WTC11 (cell line): ENCODE data around the gene MIF. TPM values are rescaled to one million over a fixed set of nuclear protein-coding genes. Genes with fewer than 3 reads are reported as not detected.
"Not testable (repeated sequence)": the region's sequence is repeated elsewhere in the genome, so short reads cannot be mapped to it uniquely, and the experiment has no call there.

Experiments used
- ATAC-seq: fragments of 200-7000 bp; cut with Tn5 transposase; 2 replicates; pipeline ENCODE4 v1.10.0; 2021; ENCODE audit warnings: mild to moderate bottlenecking, moderate library complexity
- CTCF ChIA-PET: fragments of 300-600 bp; sonication (Branson Sonifier 250); formaldehyde crosslinking; loops from one replicate; lab custom pipeline; 2021; ENCODE audit warnings: antibody characterized with exemption; lab: Charles Lee
- POLR2A ChIA-PET: fragments of 350-600 bp; sonication (Branson Sonifier 250); formaldehyde crosslinking; loops from one replicate; lab custom pipeline; 2021; ENCODE audit warnings: antibody characterized with exemption; lab: Charles Lee
- DNase-seq: peaks from one replicate; pipeline ENCODE4 v3.0.0; 2021; ENCODE audit warnings: low spot score
- H3K27ac Mint-ChIP-seq: 2 replicates; pipeline ENCODE4 v1.8.0; 2021; ENCODE audit warnings: mixed read lengths
- H3K27me3 Mint-ChIP-seq: 2 replicates; pipeline ENCODE4 v1.8.0; 2021; ENCODE audit warnings: low read depth, mild to moderate bottlenecking, moderate library complexity, mixed read lengths
- H3K36me3 Mint-ChIP-seq: 2 replicates; pipeline ENCODE4 v1.8.0; 2021; ENCODE audit warnings: mixed read lengths
- H3K4me1 Mint-ChIP-seq: 2 replicates; pipeline ENCODE4 v1.8.0; 2022; ENCODE audit warnings: mixed read lengths
- H3K4me3 Mint-ChIP-seq: 2 replicates; pipeline ENCODE4 v1.8.0; 2021; ENCODE audit warnings: mild to moderate bottlenecking, moderate library complexity, mixed read lengths
- H3K9me3 Mint-ChIP-seq: 2 replicates; pipeline ENCODE4 v1.8.0; 2021; ENCODE audit warnings: mixed read lengths
- ATF1 ChIP-seq: sonication (generic); formaldehyde crosslinking; IDR thresholded peaks from 2 replicates; pipeline ENCODE4 v1.8.1; 2023; ENCODE audit warnings: mild to moderate bottlenecking, moderate library complexity, missing genetic modification reagents
- CBFB ChIP-seq: sonication (generic); formaldehyde crosslinking; IDR thresholded peaks from 2 replicates; pipeline ENCODE4 v1.8.1; 2022; ENCODE audit warnings: mild to moderate bottlenecking, low read depth, missing genetic modification reagents
- ESRRA ChIP-seq: sonication (generic); formaldehyde crosslinking; IDR thresholded peaks from 2 replicates; pipeline ENCODE4 v1.8.1; 2022; ENCODE audit warnings: mild to moderate bottlenecking, missing genetic modification reagents, borderline replicate concordance
- ETV6 ChIP-seq: sonication (generic); formaldehyde crosslinking; IDR thresholded peaks from 2 replicates; pipeline ENCODE4 v1.8.1; 2022; ENCODE audit warnings: mild to moderate bottlenecking, missing genetic modification reagents
- GABPB1 ChIP-seq: sonication (generic); formaldehyde crosslinking; IDR thresholded peaks from 2 replicates; pipeline ENCODE4 v1.8.1; 2023; ENCODE audit warnings: mild to moderate bottlenecking, missing genetic modification reagents
- NR2C2 ChIP-seq: sonication (generic); formaldehyde crosslinking; IDR thresholded peaks from 2 replicates; pipeline ENCODE4 v1.8.0; 2022; ENCODE audit warnings: mild to moderate bottlenecking, missing genetic modification reagents
- RELA ChIP-seq: sonication (generic); formaldehyde crosslinking; IDR thresholded peaks from 2 replicates; pipeline ENCODE4 v1.8.1; 2022; ENCODE audit warnings: missing genetic modification reagents, mild to moderate bottlenecking, borderline replicate concordance
- RORB ChIP-seq: fragments of 250-450 bp; sonication (Bioruptor Pico); IDR thresholded peaks from 2 replicates; pipeline ENCODE4 v1.9.0; 2021; ENCODE audit warnings: mild to moderate bottlenecking
- SOX15 ChIP-seq: fragments of 250-450 bp; sonication (Bioruptor Pico); IDR thresholded peaks from 2 replicates; pipeline ENCODE4 v1.9.0; 2021; ENCODE audit warnings: mild to moderate bottlenecking
- TCF7 ChIP-seq: sonication (generic); formaldehyde crosslinking; IDR thresholded peaks from 2 replicates; pipeline ENCODE4 v1.8.0; 2022; ENCODE audit warnings: mild to moderate bottlenecking, low read depth, missing genetic modification reagents, moderate library complexity
- TEAD1 ChIP-seq: sonication (generic); formaldehyde crosslinking; IDR thresholded peaks from 2 replicates; pipeline ENCODE4 v1.8.0; 2022; ENCODE audit warnings: mild to moderate bottlenecking, missing genetic modification reagents
- ZBTB21 ChIP-seq: sonication (generic); formaldehyde crosslinking; IDR thresholded peaks from 2 replicates; pipeline ENCODE4 v1.8.1; 2023; ENCODE audit warnings: mild to moderate bottlenecking, missing genetic modification reagents, borderline replicate concordance
- ZNF219 ChIP-seq: sonication (generic); formaldehyde crosslinking; IDR thresholded peaks from 2 replicates; pipeline ENCODE4 v1.8.0; 2023; ENCODE audit warnings: missing genetic modification reagents, mild to moderate bottlenecking, borderline replicate concordance
- ZNF671 ChIP-seq: fragments of 250-450 bp; sonication (Bioruptor Pico); IDR thresholded peaks from 2 replicates; pipeline ENCODE4 v1.8.0; 2021; ENCODE audit warnings: mild to moderate bottlenecking
- total RNA-seq: library from RNA; stranded (reverse); gene quantifications from 3 replicates; pipeline ENCODE4 v1.2.3, GENCODE V29; 2021
- TF ChIP-seq, protein P1 (sequence below): sonication (generic); formaldehyde crosslinking; IDR thresholded peaks from 2 replicates; pipeline ENCODE4 v1.8.1; 2022; ENCODE audit warnings: mild to moderate bottlenecking, missing genetic modification reagents, moderate library complexity, borderline replicate concordance
- TF ChIP-seq, protein P2 (sequence below): fragments of 250-450 bp; sonication (Bioruptor Pico); IDR thresholded peaks from 2 replicates; pipeline ENCODE4 v2.1.2; 2022; ENCODE audit warnings: mild to moderate bottlenecking, moderate library complexity
- TF ChIP-seq, protein P3 (sequence below): fragments of 250-450 bp; sonication (Bioruptor Pico); IDR thresholded peaks from 2 replicates; pipeline ENCODE4 v1.9.0; 2021; ENCODE audit warnings: mild to moderate bottlenecking
- TF ChIP-seq, protein P4 (sequence below): sonication (generic); formaldehyde crosslinking; IDR thresholded peaks from 2 replicates; pipeline ENCODE4 v1.8.1; 2022; ENCODE audit warnings: missing genetic modification reagents, borderline replicate concordance

MIF gene
- total RNA-seq, 1 experiment from 2014 or later: 1,424 TPM

DNA sequence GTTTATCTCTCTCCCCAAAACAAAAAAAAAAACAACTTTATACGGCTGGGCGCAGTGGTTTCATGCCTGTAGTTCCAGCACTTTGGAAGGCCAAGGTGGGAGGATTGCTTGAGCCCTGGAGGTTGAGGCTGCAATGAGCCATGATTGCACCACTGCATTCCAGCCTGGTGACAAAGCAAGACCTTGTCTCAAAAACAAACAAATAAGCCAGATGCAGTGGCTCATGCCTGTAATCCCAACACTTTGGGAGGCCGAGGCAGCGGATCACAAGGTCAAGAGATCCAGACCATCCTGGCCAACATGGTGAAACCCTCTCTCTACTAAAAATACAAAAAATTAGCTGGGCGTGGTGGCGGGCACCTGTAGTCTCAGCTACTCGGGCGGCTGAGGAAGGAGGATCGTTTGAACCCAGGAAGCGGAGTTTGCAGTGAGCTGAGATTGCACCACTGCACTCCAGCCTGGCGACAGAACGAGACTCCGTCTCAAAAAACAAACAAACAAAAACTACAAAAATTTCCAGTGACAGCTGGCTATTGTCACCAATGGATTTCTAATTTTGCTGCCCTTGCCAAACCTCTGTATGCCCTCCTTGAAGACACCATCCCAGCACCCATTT lies 27.5 kb downstream of the MIF start:
- ATAC-seq, H3K4me3 Mint-ChIP-seq, POLR2A ChIA-PET, H3K27ac Mint-ChIP-seq, H3K4me1 Mint-ChIP-seq, DNase-seq: not testable (repeated sequence)
- Mint-ChIP-seq H3K36me3 (peaks cover 12% of the 10 kb centered on the region), H3K27me3 (peaks cover 34% of the 10 kb centered on the region), H3K9me3 (peaks cover 23% of the 10 kb centered on the region)
- TF ChIP-seq GABPB1 (CRISPR knock-in tag): peak; percentile 87
- CTCF ChIA-PET: interaction anchor here (1.2 kb wide), 1 partner anchor 8 kb away, joined by 4 read pairs; no protein-coding TSS in a partner anchor

DNA sequence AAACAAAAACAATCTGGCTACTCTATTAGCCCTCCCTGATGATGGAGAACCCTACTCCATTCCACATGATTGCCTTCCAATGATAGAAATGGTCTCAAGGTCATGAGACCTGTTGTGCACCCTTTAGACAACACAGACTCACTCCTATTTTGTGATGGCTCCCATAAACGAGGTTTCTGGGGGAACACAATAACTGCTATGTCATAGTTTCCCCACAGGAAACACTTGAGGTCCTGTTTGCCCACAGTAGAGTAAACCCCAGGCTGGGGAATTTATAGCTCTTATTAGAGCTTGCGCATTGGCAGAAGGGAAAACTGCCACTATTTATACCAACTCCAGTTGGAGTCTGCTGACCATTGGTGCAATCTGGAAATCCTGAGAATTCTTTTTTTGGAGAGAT lies 28.7 kb downstream of the MIF start:
- DNase-seq (no peak), ATAC-seq (no peak)
- peaks cover 34% of the 10 kb centered on the region for H3K27me3 Mint-ChIP-seq
- TF ChIP-seq ATF1 (CRISPR knock-in tag) (no peak), ZBTB21 (CRISPR knock-in tag) (no peak), ZNF671 (CRISPR knock-in tag) (no peak), TCF7 (no peak), CBFB (CRISPR knock-in tag) (no peak), NR2C2 (CRISPR knock-in tag) (no peak), ESRRA (no peak), ETV6 (CRISPR knock-in tag) (no peak), SOX15 (CRISPR knock-in tag) (no peak), ZNF219 (CRISPR knock-in tag) (no peak), TEAD1 (CRISPR knock-in tag) (no peak), RORB (no peak), RELA (CRISPR knock-in tag) (no peak)
- TF ChIP-seq, protein P1, sequence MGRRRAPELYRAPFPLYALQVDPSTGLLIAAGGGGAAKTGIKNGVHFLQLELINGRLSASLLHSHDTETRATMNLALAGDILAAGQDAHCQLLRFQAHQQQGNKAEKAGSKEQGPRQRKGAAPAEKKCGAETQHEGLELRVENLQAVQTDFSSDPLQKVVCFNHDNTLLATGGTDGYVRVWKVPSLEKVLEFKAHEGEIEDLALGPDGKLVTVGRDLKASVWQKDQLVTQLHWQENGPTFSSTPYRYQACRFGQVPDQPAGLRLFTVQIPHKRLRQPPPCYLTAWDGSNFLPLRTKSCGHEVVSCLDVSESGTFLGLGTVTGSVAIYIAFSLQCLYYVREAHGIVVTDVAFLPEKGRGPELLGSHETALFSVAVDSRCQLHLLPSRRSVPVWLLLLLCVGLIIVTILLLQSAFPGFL (CRISPR knock-in tag): no peak
- TF ChIP-seq, protein P2, sequence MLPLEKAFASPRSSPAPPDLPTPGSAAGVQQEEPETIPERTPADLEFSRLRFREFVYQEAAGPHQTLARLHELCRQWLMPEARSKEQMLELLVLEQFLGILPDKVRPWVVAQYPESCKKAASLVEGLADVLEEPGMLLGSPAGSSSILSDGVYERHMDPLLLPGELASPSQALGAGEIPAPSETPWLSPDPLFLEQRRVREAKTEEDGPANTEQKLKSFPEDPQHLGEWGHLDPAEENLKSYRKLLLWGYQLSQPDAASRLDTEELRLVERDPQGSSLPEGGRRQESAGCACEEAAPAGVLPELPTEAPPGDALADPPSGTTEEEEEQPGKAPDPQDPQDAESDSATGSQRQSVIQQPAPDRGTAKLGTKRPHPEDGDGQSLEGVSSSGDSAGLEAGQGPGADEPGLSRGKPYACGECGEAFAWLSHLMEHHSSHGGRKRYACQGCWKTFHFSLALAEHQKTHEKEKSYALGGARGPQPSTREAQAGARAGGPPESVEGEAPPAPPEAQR: no peak
- no peak overlapping the region for H3K27ac Mint-ChIP-seq
- H3K4me1 Mint-ChIP-seq: no peaks in the 10 kb centered on the region
- H3K4me3 Mint-ChIP-seq: no peak overlapping the region
- POLR2A ChIA-PET: no interaction called here
- H3K36me3 Mint-ChIP-seq: peaks cover 16% of the 10 kb centered on the region
- peaks cover 31% of the 10 kb centered on the region for H3K9me3 Mint-ChIP-seq
- CTCF ChIA-PET: no interaction called here

DNA sequence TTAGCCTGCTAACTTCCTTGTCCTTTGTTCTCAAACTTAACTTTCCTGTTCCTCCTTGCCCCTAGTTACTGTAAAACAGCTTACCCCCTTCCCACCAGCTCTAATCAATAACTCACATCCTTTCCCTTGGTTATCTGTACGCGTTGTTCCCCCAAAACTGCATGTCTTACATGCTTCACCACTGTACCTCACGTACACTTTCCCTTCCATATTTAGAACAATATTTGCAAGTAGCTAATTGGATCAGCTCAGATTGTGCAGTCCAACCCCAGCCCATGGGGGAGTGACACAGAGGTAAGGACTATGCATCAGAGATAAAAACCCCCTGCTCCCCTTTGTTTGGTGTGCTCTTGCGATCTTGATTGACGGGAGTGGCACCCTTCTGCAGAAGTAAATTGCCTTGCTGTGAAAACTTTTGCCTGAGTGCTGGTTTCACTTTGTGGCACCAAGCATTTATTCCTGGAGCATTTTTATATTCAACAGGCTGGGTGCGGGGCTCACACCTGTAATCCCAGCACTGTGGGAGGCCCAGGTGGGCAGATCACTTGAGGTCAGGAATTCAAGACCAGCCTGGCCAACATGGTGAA lies 30.9 kb downstream of the MIF start:
- DNase-seq (no peak), ATAC-seq (no peak)
- no peak overlapping the region for H3K27ac Mint-ChIP-seq
- H3K36me3 Mint-ChIP-seq: peaks cover 17% of the 10 kb centered on the region
- H3K4me3 Mint-ChIP-seq: no peak overlapping the region
- POLR2A ChIA-PET: interaction anchor here (1.1 kb wide), 1 partner anchor 11 kb away, joined by 3 read pairs; no protein-coding TSS in a partner anchor
- TF ChIP-seq, protein P3, sequence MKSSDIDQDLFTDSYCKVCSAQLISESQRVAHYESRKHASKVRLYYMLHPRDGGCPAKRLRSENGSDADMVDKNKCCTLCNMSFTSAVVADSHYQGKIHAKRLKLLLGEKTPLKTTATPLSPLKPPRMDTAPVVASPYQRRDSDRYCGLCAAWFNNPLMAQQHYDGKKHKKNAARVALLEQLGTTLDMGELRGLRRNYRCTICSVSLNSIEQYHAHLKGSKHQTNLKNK (CRISPR knock-in tag): no peak
- TF ChIP-seq, protein P4, sequence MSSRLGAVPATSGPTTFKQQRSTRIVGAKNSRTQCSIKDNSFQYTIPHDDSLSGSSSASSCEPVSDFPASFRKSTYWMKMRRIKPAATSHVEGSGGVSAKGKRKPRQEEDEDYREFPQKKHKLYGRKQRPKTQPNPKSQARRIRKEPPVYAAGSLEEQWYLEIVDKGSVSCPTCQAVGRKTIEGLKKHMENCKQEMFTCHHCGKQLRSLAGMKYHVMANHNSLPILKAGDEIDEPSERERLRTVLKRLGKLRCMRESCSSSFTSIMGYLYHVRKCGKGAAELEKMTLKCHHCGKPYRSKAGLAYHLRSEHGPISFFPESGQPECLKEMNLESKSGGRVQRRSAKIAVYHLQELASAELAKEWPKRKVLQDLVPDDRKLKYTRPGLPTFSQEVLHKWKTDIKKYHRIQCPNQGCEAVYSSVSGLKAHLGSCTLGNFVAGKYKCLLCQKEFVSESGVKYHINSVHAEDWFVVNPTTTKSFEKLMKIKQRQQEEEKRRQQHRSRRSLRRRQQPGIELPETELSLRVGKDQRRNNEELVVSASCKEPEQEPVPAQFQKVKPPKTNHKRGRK (CRISPR knock-in tag): no peak
- TF ChIP-seq, all 79 proteins: peak for 0
- CTCF ChIA-PET: no interaction called here
- no peaks in the 10 kb centered on the region for H3K4me1 Mint-ChIP-seq
- peaks cover 32% of the 10 kb centered on the region for H3K9me3 Mint-ChIP-seq
- H3K27me3 Mint-ChIP-seq: peaks cover 34% of the 10 kb centered on the region
